SU-DHL-6 (cell line): Measurements from ENCODE around the gene PPT1.

ENCODE experiments used
- CTCF ChIP-seq: fragments of 200-600 bp; sonication (generic); IDR thresholded peaks from one replicate; pipeline ENCODE4 v1.5.1; 2017; ENCODE audit warnings: antibody characterized with exemption, mild to moderate bottlenecking, low read length, moderate library complexity; ENCODE audit not compliant: insufficient read depth, poor library complexity, severe bottlenecking
- EZH2phosphoT487 ChIP-seq: fragments of 200-600 bp; sonication (generic), shearing (Covaris generic); conservative IDR thresholded peaks from 2 replicates; pipeline ENCODE4 v1.6.1; 2018; ENCODE audit warnings: mild to moderate bottlenecking, antibody characterized with exemption, low read length, moderate library complexity, mixed read lengths

GRCh38 chr1:40140211-40140973 is 43.3 kb upstream of the PPT1 start:
- TF ChIP-seq CTCF (no peak), EZH2phosphoT487 (no peak)
